Measurements from ENCODE around the gene MOGAT3. TPM values are rescaled to one million over a fixed set of nuclear protein-coding genes. Genes with fewer than 3 reads are reported as not detected.

MOGAT3 gene
- total and polyA plus RNA-seq, 8 donors = not detected

DNA sequence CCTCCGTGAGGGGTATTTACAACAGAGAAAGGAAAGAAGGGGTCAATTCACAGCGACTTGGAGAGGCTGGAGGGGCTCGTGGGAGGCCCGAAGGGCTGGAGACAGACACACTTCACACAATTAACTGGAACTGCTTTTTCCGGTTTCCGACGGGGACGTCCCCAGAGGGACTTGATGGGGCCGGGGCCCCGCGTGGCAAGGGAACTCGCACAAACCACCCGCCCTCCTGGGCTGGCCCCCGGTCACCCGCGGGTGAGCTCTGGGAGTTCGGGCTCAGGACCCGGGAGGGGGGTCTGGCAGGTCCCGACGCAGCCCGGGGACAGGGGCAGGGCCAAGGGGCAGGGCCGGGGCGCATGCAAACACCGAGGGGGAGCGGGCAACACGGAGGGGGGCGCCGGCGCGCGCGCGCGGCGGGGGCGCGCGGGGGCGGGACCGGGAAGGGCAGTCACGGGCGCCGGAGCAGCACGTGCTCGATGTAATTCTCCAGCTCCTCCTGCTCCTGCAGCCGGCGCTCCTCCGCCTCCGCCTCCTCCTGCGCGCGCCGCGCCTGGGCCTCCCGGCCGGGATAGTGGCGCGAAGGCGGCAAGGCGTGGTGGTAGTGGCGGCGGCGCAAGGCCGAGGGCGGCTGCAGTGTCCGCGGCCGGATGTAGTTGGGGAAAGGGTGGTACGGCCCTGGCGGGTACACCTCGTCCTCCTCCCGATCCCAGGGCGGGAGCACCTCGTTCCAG is 38.1 kb downstream of the MOGAT3 start:
- ATAC-seq (peak in 3 of 4 donors; percentile 5 to 30 (median 8)), DNase-seq (peak in 3 of 6 donors; percentile 44 to 80 (median 70)), FAIRE-seq (no peak)
- peaks cover 0 to 16% (median 0%) of the 10 kb centered on the region in 4 donors for H3K27me3 ChIP-seq
- H3K4me3 ChIP-seq = peak overlapping the region in 2 of 4 donors; percentile 11 to 39
- WGBS, 2 donors = 6 to 7% methylated on average over 49 to 74 of the region's 74 CpGs
- no peaks in the 10 kb centered on the region for H3K9me3 ChIP-seq
- no peak overlapping the region for H3K27ac ChIP-seq
- intact Hi-C loops (cut with DNase I) = no loop called here
- TF ChIP-seq, protein P1, sequence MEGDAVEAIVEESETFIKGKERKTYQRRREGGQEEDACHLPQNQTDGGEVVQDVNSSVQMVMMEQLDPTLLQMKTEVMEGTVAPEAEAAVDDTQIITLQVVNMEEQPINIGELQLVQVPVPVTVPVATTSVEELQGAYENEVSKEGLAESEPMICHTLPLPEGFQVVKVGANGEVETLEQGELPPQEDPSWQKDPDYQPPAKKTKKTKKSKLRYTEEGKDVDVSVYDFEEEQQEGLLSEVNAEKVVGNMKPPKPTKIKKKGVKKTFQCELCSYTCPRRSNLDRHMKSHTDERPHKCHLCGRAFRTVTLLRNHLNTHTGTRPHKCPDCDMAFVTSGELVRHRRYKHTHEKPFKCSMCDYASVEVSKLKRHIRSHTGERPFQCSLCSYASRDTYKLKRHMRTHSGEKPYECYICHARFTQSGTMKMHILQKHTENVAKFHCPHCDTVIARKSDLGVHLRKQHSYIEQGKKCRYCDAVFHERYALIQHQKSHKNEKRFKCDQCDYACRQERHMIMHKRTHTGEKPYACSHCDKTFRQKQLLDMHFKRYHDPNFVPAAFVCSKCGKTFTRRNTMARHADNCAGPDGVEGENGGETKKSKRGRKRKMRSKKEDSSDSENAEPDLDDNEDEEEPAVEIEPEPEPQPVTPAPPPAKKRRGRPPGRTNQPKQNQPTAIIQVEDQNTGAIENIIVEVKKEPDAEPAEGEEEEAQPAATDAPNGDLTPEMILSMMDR (IDR thresholded peaks at IDR 0.05) = no peak
- H3K36me3 ChIP-seq = peaks cover 0 to 6% (median 0%) of the 10 kb centered on the region in 3 donors
- H3K4me1 ChIP-seq = peaks cover 10 to 25% (median 20%) of the 10 kb centered on the region in 3 donors

DNA sequence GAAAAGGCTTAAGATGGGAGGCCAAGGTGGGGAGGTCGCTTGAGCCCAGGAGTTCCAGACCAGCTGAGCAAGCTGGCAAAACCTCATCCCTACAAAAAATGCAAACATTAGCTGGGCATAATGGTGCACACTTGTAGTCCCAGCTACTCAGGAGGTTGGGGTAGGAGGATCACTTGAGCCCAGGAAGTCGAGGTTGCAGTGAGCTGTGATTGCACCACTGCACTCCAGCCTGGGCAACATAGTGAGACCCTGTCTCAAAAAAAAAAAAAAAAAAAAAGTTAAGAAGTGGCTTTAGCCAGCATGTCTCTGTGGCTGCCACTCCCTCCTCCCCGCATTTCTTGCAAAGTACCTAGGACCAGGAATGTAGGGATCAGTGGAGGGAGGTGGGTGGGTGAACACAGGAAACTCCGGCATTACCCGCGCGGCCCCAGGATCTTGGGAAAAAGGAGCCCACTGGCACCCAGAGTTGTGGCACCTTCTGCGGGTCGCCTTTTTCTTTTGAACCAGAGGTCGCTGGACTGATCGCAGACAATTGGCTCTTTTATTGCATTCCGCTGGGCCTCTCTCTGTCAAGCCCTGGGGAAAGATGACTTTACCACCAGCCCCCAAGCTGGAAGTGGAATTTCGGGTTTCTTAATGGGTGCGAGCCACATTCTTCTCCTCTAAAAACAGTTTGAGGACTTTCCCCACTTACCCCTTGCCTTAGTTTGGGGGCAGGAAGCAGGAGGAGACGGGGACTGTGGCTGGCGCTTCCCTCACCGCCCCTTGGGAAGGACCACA is 39.0 kb downstream of the MOGAT3 start:
- 81 to 88% methylated on average over 17 of the region's 17 CpGs for WGBS, 2 donors
- Histone ChIP-seq H3K4me1 (peaks cover 10 to 25% (median 20%) of the 10 kb centered on the region in 3 donors), H3K27ac (no peak overlapping the region), H3K36me3 (peaks cover 0 to 6% (median 0%) of the 10 kb centered on the region in 3 donors), H3K9me3 (no peaks in the 10 kb centered on the region), H3K27me3 (peaks cover 0 to 16% (median 0%) of the 10 kb centered on the region in 4 donors), H3K4me3 (no peak overlapping the region)
- ATAC-seq (no peak), DNase-seq (no peak), FAIRE-seq (no peak)
- TF ChIP-seq, protein P1 (IDR thresholded peaks at IDR 0.05) = no peak
- intact Hi-C loops (cut with DNase I) = no loop called here

DNA sequence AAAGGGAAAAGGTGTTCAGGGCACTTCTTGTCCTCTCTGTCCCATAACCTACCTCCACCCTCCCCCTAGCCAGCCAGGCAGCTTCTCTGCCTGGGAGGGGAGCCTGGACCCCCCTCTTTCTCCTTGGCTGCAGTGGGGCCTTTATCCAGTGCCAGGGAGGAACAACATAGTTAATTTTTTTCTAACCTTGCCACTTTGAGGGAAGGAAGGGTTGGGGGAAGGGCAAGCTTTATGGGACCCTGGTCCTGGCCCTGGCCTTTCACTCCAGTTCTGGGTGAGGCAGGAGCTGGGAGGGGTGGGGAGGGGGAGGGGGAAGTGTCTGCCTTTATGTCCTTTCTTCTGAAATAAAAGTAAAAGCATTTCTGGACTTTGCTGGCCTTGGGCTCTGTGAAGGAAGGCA is 39.9 kb downstream of the MOGAT3 start:
- H3K9me3 ChIP-seq = no peaks in the 10 kb centered on the region
- H3K27me3 ChIP-seq = peaks cover 0 to 16% (median 0%) of the 10 kb centered on the region in 4 donors
- H3K27ac ChIP-seq = no peak overlapping the region
- H3K4me3 ChIP-seq = no peak overlapping the region
- peaks cover 0 to 6% (median 0%) of the 10 kb centered on the region in 3 donors for H3K36me3 ChIP-seq
- intact Hi-C loops (cut with DNase I) = no loop called here
- ATAC-seq (no peak), DNase-seq (no peak), FAIRE-seq (no peak)
- TF ChIP-seq, protein P1 (IDR thresholded peaks at IDR 0.05) = no peak
- H3K4me1 ChIP-seq = peaks cover 10 to 24% (median 19%) of the 10 kb centered on the region in 3 donors

DNA sequence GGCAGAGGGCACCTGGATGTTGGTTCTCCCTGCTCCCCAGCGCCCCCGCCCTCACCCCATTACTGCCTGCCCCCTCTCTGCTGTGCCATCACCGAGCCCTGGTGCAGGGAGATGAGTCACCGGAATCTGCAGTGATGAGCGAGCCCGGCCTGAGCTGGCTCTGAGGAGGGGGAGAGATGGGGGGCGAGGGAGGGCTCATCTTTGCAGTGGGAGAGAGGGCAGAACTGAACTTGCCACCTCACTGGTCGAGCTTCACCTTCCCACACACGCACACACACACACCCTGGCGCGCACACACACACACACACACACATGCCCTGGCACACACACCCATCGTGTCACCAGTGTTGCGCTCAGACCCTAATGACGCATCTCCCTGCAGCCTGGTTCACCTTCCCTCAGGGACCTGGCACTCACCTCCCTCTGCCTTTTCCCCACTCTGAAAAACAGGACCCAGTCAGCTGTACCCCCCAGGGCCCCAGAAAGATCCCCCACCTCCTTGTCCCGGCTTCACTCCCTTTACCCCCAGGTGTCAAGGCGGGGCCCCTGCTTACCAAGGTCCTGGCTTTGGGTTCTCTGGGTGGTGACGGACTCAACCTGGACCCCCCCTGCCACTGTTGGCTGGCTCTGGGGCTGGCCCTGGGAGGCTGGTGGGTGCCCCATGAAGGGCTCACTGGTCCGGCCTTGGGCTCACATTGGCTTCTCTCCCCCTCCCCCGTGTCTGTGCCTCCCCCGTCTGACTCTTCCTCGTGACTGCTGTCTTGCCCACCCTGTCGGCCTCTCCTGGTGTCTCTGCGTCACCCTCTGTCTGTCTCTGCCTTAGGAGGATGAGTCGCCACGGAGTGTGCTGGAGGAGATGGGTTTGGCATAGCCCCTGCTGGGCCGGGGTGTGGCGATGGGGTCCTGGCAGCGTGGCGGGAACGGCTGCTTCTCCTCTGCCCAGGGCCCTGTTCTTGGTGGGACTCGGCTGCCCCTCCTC is 40.9 kb downstream of the MOGAT3 start:
- TF ChIP-seq, protein P1 (IDR thresholded peaks at IDR 0.05) = no peak
- Histone ChIP-seq H3K9me3 (no peaks in the 10 kb centered on the region), H3K27me3 (peaks cover 0 to 13% (median 0%) of the 10 kb centered on the region in 4 donors), H3K27ac (no peak overlapping the region), H3K4me3 (no peak overlapping the region), H3K36me3 (peaks cover 0 to 6% (median 0%) of the 10 kb centered on the region in 3 donors), H3K4me1 (peaks cover 10 to 17% (median 12%) of the 10 kb centered on the region in 3 donors)
- FAIRE-seq (no peak), DNase-seq (no peak), ATAC-seq (no peak)
- 78 to 90% methylated on average over 29 to 31 of the region's 31 CpGs for WGBS, 2 donors
- intact Hi-C loops (cut with DNase I) = no loop called here

All from pancreas (tissue), 10 donors.